Activated T-cell treated with anti-CD3 and anti-CD28 coated beads for 24 hours (primary cell): Measurements from ENCODE around the gene DNPH1.

Source experiments
- DNase-seq: peaks from one replicate; pipeline ENCODE4 v3.0.0-alpha.2; 2020; ENCODE audit warnings: low read depth

The DNPH1 gene

GRCh38 chr6:43243664-43244321 lies 14.5 kb upstream of the DNPH1 start:
- DNase-seq = no peak

GRCh38 chr6:43242908-43243663 lies 13.8 kb upstream of the DNPH1 start, which contains the start of gene TTBK1:
Gene TTBK1, plus strand, starts transcription at chr6:43243481. Its CDS starts 3,180 bp downstream, at chr6:43246661.
- no peak for DNase-seq

GRCh38 chr6:43241446-43241845 lies 12.2 kb upstream of the DNPH1 start:
- no peak for DNase-seq

- no peak for DNase-seq
These were observed 11.7 kb upstream of the DNPH1 start for GRCh38 chr6:43240950-43241349.

- no peak for DNase-seq
These were observed 9.8 kb upstream of the DNPH1 start for GRCh38 chr6:43239054-43239453.

GRCh38 chr6:43235841-43236240 lies 6.6 kb upstream of the DNPH1 start:
- no peak for DNase-seq

- DNase-seq = no peak
These were observed 2.6 kb upstream of the DNPH1 start for GRCh38 chr6:43231735-43232450.

GRCh38 chr6:43231053-43231452 lies 1.8 kb upstream of the DNPH1 start:
- DNase-seq = no peak

- no peak for DNase-seq
These were observed 731 bp upstream of the DNPH1 start for GRCh38 chr6:43229803-43230620.

GRCh38 chr6:43226192-43226851 lies 3.0 kb downstream of the DNPH1 start:
- no peak for DNase-seq

- DNase-seq = no peak
These were observed 6.1 kb downstream of the DNPH1 start for GRCh38 chr6:43223175-43223574.

GRCh38 chr6:43222418-43223059 lies 6.7 kb downstream of the DNPH1 start:
- no peak for DNase-seq

- DNase-seq = no peak
These were observed 8.0 kb downstream of the DNPH1 start for GRCh38 chr6:43221046-43221972.

- no peak for DNase-seq
These were observed 8.8 kb downstream of the DNPH1 start for GRCh38 chr6:43220439-43220951.

GRCh38 chr6:43219814-43220213 lies 9.5 kb downstream of the DNPH1 start:
- no peak for DNase-seq

GRCh38 chr6:43219119-43219518 lies 10.2 kb downstream of the DNPH1 start:
- no peak for DNase-seq

GRCh38 chr6:43217351-43217750 lies 11.9 kb downstream of the DNPH1 start:
- no peak for DNase-seq

- no peak for DNase-seq
These were observed 13.1 kb downstream of the DNPH1 start for GRCh38 chr6:43216200-43216599.

GRCh38 chr6:43215066-43215465 lies 14.2 kb downstream of the DNPH1 start:
- no peak for DNase-seq

- DNase-seq = no peak
These were observed 15.8 kb downstream of the DNPH1 start for GRCh38 chr6:43213431-43213830.
